Measurements from ENCODE around the gene SLC22A5.

Gene SLC22A5

DNA sequence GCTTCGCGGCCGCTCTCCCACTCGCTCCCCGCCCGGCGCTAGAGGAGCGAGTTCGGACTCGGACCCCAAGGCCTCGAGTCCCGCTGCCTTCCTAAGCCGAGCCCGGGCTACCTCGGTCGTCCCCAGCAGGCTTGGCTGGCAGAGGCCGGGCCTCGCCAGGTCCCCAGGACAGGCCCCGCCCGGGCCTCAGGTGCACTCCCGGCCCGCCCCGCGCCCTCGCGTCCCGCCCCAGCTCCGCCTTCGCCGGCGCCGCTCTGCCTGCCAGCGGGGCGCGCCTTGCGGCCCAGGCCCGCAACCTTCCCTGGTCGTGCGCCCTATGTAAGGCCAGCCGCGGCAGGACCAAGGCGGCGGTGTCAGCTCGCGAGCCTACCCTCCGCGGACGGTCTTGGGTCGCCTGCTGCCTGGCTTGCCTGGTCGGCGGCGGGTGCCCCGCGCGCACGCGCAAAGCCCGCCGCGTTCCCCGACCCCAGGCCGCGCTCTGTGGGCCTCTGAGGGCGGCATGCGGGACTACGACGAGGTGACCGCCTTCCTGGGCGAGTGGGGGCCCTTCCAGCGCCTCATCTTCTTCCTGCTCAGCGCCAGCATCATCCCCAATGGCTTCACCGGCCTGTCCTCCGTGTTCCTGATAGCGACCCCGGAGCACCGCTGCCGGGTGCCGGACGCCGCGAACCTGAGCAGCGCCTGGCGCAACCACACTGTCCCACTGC, at the start of gene SLC22A5:
SLC22A5 (plus strand) TSS at position 237 of the 707 bp plus-strand sequence; CDS start at position 500, 263 bp downstream.
- DNase-seq = peak; percentile 85

DNA sequence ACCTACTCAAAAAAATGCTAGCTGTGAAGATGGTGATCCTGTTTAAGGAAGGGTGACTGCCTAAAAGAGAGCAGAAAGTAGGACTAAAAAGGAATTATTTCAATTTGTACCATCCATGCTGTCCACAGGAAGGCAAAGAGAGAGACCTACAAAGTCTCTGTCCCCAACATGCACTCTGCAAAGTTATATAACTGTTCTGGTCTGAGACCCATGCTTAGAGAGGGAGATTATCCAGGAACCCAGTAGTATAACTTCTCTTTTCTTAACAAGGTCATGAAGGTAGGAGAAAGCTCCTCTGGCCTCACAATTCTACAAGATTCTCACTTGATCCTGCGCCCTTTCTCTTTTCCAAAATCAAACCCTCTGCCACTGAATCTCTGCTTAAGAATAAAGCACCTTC, 49.5 kb upstream of the SLC22A5 start:
- DNase-seq = no peak

GRCh38 chr5:132321109-132321721, 48.3 kb upstream of the SLC22A5 start:
- DNase-seq = no peak

GRCh38 chr5:132322266-132322665, 47.2 kb upstream of the SLC22A5 start:
- DNase-seq = no peak

- no peak for DNase-seq
Measured at GRCh38 chr5:132323202-132323601, 46.3 kb upstream of the SLC22A5 start.

- no peak for DNase-seq
Measured at GRCh38 chr5:132325691-132326090, 43.8 kb upstream of the SLC22A5 start.

DNA sequence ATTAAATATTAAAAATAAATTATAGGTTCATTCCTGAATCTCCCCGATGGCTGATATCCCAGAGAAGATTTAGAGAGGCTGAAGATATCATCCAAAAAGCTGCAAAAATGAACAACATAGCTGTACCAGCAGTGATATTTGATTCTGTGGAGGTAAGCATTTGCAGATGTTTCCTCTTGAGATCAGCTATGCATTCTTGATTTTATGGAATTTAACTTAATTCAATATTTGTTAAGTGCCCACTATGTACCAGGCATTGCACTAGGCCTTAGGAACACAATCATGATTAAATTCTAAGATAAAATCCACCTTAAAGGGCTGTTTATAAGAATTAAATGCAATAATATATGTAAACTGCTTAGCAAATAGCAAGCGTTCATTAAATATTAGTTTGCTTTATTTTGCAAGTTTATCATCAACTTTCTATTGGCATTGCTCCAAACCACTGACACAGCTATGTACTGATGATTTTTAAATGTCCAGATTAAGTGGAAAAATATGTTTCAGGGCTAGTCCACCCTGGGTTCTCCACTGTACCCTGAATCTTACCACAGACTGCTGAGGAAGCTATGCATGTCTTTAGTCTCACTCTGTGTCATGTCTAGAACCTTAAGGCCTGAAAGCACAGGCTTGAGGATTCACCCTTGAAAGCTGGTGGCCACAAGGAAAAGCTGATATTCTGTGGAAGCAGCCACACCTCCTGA, 42.1 kb upstream of the SLC22A5 start:
- DNase-seq = no peak

DNA sequence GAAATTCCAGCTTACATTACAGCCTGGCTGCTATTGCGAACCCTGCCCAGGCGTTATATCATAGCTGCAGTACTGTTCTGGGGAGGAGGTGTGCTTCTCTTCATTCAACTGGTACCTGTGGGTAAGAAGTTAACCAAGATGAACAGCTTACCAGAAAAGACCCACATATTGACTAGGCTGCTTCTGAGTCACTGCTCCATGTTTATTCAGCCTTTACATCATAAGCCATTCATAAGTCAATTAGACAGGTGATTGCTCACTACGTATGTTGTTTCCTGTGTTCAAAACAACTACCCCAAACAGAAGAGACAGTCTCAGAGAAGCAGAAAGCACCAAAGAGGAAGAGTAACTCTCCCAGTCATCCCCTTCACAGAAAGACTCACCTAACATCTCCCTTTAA, 34.7 kb upstream of the SLC22A5 start:
- no peak for DNase-seq

- DNase-seq = no peak
Measured at GRCh38 chr5:132335402-132335801, 34.1 kb upstream of the SLC22A5 start.

DNA sequence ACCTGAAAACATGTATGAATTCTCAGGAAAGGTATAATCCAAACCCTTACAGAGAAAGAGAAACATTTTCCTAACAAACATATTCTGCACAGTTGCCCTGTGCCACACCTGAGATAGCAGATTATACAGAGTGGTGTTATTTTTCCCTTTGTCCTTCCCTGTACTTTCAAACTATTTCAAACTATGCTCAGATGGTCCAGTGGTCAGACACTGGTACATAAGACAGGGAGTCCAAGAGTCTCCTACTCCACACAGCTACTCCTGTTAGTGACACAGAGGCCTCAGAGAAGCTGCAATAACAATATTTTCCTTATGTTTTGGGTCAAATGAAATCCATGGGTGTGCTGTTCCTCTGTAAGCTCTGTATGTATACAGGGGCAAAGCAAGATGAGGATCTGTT, 30.0 kb upstream of the SLC22A5 start:
- DNase-seq = no peak

DNA sequence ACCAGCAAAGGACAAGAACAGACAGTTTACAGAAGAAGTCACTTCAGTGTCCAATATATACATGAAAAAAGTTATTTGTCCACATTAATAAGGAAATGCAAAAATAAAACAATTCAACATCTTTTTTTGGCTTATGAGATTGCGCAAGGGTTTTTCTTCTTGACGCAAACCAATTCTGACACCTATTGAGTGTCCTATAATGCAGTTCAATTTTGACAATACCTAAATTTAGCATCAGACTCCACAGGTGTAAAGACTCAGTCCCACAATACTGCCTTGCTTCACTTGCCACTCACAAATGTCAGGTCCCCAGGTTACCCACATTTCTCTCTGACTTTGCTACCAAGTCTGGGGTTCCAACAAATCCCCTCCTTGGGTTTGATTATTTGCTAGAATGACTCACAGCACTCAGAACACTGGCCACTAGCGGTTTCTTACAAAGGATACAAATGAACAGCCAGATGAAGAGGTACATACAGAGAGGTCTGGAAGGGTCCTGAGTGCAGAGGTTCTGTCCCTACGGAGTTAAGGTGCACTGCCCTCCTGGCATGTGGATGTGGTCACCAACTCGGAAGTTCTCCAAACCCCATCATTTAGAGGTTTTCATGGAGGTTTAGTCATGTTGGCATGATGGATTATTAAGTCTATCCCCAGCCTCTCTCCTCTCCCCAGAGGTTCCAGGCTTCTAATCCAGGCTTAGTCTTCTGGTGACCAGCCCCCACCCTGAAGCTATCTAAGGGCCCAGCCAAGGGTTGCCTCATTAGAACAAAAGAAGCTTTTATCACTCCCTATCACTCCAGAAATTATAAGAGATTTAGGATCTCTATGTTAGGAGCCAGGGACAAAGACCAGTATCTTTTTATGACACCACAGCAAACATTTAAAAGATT, 27.0 kb upstream of the SLC22A5 start:
- no peak for DNase-seq

DNA sequence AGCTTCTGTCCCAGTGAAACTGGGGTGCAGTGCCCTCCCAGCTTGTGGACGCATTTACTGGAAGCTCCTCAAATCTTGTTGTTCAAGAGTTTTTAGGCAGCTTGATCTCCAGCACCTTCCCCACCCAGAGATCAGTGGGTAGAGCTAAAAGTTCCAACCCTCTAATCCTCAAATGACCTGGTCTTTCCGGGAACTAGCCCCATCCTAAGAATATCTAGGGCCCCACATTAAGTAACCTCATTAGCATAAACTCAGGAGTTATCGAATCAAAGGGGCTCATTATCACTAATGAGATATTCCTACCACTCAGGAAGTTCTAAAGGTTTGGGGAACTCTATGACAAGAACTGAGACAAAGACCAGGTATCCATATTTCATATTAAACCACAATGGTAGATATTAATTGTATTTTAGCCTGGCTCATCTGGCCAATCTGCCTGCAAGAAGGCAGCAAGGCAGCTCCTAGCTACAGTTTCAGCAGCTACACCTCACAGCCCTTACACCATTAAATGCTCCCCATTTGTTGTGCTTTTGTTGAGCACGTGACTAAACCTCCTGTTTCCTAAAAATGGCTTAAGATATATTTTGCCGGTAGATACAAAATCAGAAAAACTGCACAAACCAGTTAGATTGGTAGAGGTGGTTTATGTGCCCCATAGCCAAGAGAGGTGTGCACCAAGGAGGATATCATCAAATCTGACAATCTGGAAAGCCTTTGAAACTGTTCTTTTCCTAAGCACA, 24.6 kb upstream of the SLC22A5 start:
- DNase-seq = no peak

DNA sequence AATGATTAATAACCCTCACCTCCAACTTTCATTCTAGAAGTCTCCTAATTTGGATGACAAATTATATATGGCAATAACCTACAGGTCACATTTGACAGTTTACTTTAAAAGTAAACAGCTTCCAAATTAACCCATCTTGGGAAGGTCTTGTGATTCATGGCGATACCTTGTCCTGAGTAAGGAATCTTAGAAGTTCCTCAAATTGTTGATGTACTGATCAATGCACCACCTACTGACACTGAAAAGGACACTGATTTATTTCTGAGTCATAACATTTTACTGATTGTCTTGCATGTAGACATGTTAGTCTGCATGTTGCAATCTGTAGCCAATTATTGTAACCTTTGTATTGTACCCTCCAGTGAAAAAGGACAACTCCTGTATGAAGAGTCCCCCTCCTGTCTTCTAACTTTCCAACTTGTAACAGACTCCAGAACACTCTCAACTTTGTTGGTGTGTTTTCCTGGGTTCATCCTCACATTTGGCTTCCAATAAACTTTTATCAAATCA, 16.0 kb upstream of the SLC22A5 start:
- DNase-seq = no peak

- no peak for DNase-seq
Measured at GRCh38 chr5:132354381-132355139, 14.9 kb upstream of the SLC22A5 start.

GRCh38 chr5:132355140-132355765, 14.3 kb upstream of the SLC22A5 start:
- DNase-seq = no peak

DNA sequence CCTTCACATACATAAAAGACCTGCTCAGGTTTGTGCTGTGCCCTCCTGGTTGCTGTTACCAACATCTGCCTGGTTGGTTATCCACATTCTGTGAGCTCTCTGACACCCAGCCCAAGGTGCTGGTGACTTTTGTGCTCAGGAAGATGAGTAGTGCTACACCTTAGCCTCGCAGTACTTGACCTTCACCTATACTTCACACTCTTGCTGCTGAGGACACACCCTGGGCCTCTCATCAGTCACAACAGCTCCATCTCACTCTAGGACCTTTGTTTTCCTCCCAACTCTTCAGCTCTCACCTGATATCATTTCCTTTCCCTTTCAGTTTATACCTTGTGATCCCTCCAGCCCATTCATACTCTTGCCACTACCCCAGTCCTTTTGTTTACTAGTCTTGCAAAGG, 10.7 kb upstream of the SLC22A5 start:
- no peak for DNase-seq

- DNase-seq = no peak
Measured at GRCh38 chr5:132362086-132362485, 7.4 kb upstream of the SLC22A5 start.

- DNase-seq = no peak
Measured at GRCh38 chr5:132363431-132364112, 5.9 kb upstream of the SLC22A5 start.

DNA sequence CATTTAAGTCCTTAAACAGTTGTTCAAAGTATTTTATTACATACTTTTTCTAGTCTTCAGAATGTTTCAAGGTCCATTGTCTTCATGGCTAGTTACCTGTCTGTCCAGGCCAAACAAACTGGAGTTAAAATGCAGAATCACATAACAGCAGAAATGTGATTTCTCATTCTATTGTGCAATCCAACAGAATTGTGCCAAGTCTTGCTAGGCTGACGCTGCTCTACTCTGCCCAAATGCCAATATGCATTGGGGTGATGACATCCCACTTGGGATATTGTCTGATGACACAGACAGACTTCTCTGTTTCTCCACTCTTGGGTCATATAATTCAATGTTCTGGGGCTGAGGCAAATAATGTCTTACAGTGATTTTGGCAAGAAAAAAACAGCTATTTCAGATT, 5.2 kb upstream of the SLC22A5 start:
- DNase-seq = no peak

DNA sequence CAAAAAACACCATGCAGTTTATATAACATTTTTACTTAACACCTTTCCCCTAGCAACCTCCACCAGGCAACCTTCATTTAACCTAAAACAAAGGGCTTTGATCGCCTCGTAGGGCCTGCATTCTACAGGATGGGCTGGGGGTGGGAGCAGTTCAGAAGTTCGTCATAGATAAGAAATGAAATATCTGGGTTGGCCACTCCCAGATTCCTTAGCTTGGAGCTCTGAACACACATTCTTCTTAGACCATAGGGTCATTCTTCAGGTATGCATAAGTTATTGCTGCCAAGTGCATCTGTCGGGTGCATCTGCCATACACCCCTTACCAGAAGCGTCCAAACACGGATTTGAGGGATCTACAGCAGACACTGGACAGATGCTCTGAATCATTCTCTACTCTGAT, 4.3 kb upstream of the SLC22A5 start:
- DNase-seq = no peak
